ENCODE results near the gene ZFAND3. TPM values are rescaled to one million over a fixed set of nuclear protein-coding genes. Genes with fewer than 3 reads are reported as not detected.

The ZFAND3 gene
- polyA plus RNA-seq, 1 donor from 2014 or later, result 6.4 TPM

DNA sequence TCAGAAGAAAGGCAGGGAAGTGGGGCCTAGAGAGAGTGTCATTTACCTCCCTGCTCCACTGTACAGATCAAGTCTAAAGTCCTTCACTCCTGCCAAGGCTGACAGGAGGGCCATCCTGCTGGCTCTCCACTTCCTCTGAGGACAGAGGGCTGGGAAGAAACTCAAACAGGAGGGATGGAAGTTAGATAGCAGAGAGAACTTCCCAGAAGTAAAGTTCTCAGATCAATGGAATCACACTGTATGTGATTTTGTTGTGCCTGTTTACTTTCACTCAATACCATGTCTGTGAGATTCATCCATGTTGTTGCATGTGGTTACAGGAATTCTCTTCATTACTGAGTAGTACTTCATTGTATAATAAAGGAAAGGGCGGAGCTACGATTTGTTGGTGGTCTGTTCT lies 32.3 kb upstream of the ZFAND3 start:
- no peak overlapping the region for H3K4me3 Mint-ChIP-seq

DNA sequence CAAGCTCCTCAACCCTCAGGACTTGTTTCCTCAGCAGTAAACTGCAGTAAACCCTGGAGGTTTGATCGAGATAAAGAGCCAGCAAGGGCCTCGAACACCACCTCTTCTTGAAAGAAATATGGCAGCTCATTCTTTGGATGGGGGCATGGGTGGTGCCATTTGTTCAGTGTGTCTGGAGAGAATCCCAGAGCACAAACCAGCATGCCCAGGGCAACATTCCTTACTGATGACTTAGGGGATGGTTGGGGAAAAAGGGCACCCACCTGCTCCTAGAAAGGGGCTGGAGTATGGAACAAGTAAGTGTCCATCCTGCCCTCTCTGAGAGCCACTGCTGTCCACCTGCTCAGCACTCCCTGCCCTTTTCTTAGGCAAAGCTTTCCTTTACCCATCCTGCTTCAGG lies 31.3 kb upstream of the ZFAND3 start:
- peak overlapping the region in 1 of 3 donors; percentile 47 for H3K27ac Mint-ChIP-seq
- H3K27me3 Mint-ChIP-seq, result peaks cover 19% of the 10 kb centered on the region
- no peaks in the 10 kb centered on the region for H3K9me3 Mint-ChIP-seq
- peaks cover 8 to 12% (median 10%) of the 10 kb centered on the region in 3 donors for H3K4me1 Mint-ChIP-seq
- H3K36me3 Mint-ChIP-seq, result no peaks in the 10 kb centered on the region
- H3K4me3 Mint-ChIP-seq, result no peak overlapping the region

More for the DNA sequence above, 32.3 kb upstream of the ZFAND3 start:
- peaks cover 12 to 13% (median 12%) of the 10 kb centered on the region in 3 donors for H3K4me1 Mint-ChIP-seq
- peaks cover 23% of the 10 kb centered on the region for H3K27me3 Mint-ChIP-seq
- no peak overlapping the region for H3K27ac Mint-ChIP-seq
- no peaks in the 10 kb centered on the region for H3K36me3 Mint-ChIP-seq
- no peaks in the 10 kb centered on the region for H3K9me3 Mint-ChIP-seq

DNA sequence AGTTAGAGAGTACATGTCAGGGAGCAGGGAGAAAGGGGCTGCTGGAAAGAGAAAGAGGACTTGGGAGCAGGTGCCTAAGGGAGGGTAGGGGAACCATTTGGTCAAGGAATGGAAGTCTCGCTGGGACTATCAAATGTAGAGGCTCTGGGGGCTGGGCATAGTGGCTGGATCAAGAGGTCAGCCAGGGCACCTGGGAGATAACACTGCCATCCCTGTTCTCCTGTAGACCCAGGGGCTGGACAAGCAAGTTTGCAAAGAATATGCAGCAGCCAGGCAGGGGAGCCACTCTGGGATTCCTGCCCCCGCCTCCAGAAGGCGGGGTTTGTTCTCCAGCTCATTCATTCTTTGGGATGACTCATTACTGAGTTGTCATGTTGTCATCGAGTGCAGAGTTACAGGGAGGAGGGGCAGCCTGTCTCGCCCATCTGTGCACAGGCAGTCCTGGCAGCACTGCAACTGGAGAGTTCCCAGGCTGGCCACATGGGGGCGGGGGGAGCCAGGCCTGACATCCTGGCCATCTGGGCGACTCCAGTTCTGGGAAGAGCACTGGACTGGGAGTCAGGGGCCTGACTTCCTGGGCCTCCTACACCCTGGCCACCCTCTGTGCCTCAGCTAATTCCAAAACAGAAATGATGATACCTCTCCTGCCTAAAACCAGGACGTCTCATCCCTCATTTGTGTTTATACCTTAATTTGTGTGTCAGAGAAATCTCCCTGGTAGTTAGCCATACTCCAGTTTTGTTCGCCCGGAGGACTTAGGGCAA lies 28.2 kb upstream of the ZFAND3 start:
- peaks cover 2% of the 10 kb centered on the region for H3K27me3 Mint-ChIP-seq
- no peaks in the 10 kb centered on the region for H3K36me3 Mint-ChIP-seq
- peaks cover 0 to 3% (median 2%) of the 10 kb centered on the region in 3 donors for H3K4me1 Mint-ChIP-seq
- H3K9me3 Mint-ChIP-seq, result no peaks in the 10 kb centered on the region
- no peak overlapping the region for H3K4me3 Mint-ChIP-seq
- H3K27ac Mint-ChIP-seq, result no peak overlapping the region

DNA sequence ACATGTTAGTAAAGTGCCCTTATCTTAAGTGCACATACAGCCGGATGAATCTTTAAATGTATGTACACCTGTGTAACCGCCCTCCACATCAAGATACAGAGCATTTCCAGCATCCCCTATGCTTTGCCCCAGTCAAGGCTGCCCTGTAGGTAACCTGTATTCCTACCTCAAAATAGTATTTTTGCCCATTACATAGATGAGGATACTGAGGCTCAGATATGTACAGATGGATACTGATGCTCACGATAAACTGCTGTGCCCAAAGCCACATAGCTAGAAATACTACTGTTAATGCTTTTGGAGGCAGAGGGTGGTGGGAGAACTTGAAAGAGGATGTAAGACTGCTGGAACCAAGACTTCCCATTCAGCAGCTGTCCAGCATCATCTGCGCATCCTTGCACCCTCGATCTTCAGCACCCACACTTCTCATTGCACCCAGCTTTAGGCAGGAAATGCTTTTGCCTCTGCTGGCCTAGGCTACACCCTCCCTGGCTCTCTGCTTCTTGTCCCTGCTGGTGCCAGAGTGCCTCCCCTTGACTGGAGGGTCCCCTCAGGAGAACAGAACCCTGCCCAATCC lies 27.0 kb upstream of the ZFAND3 start:
- Mint-ChIP-seq H3K36me3 (no peaks in the 10 kb centered on the region), H3K27ac (peak overlapping the region in 1 of 3 donors; percentile 81), H3K4me3 (peak overlapping the region in 1 of 4 donors; percentile 15), H3K9me3 (no peaks in the 10 kb centered on the region), H3K27me3 (peaks cover 1% of the 10 kb centered on the region), H3K4me1 (peaks cover 0 to 3% (median 2%) of the 10 kb centered on the region in 3 donors)

DNA sequence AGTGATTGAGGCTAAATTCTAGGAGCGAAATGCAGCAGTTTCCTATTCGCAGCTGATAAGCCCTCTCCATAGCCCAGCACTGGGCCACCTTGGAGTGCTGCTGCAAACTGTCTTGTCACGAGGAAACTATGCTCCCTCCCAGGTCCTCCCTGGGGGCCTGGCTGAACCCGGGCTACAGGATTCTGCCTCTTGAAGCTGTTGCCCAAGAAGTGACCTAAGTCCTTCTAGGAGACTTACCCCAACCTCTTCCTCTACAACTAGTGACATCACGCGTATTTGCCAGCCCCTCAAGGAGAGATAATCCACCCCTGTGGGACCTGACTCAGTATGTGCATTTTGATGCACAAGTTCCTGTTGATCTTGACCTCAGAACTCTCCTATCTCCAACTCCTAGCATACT lies 26.5 kb upstream of the ZFAND3 start:
- Mint-ChIP-seq H3K4me3 (peak overlapping the region in 1 of 4 donors; percentile 15), H3K4me1 (peaks cover 0 to 3% (median 2%) of the 10 kb centered on the region in 3 donors), H3K27me3 (peaks cover 1% of the 10 kb centered on the region), H3K36me3 (no peaks in the 10 kb centered on the region), H3K27ac (no peak overlapping the region), H3K9me3 (no peaks in the 10 kb centered on the region)

DNA sequence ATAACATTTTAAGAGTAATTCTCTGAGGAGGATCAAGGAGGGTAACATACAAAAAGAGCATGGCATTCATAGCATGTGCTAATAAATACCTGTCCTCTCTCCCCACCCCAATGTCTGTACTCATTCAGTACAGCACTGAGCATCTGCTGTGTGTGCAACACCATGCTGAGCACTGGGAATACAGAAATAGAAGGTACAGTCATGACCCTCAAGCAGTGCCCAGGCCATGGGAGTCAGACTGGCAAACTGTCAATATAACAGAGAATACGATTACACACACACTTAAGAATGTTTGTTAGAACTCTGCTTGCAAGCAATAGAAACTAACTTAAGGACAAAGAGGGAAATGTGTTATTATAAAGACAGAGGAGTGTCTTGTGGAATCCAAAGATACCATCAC lies 24.7 kb upstream of the ZFAND3 start:
- Mint-ChIP-seq H3K27me3 (peaks cover 1% of the 10 kb centered on the region), H3K4me1 (peaks cover 0 to 3% (median 2%) of the 10 kb centered on the region in 3 donors), H3K4me3 (no peak overlapping the region), H3K9me3 (no peaks in the 10 kb centered on the region), H3K36me3 (no peaks in the 10 kb centered on the region), H3K27ac (no peak overlapping the region)

DNA sequence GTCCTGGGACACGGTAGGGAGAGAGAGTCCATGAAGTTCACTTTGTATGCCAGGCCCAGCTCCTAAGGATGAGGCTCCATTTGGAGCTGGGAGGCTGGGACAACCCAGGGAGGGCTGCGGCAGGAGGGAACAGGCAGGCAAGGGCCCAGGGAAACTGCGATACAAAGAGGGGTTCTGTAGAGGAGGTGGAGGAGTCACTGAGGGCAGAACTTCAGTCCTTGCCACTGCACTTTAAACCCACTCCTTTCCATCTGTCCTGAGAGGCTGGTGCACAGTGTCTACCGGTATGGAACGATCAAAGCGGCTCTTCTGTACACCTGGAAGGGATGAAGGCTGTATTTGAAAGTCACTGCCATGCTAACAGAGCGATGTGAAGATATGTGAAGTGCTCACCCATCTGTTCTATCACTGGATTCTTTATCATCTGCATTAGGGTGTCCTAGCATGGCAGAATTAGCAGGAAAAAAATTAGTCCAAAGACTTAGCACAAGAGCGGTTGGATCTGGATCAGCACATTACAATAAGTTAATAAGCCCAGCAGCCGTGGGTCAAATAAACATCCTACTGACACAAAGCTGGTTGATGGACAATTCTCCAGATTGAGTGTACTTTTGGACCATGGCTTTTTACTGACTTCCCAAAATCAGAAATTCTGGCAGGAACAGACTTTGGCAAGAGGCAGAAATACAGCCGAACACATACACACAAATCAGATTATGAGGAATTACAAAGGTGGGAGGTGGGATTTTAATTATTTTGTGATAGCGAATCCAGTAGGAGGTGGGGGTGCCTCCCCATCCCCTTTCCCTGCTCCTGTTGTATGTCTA lies 20.9 kb upstream of the ZFAND3 start:
- Mint-ChIP-seq H3K27ac (no peak overlapping the region), H3K27me3 (peaks cover 1% of the 10 kb centered on the region)

DNA sequence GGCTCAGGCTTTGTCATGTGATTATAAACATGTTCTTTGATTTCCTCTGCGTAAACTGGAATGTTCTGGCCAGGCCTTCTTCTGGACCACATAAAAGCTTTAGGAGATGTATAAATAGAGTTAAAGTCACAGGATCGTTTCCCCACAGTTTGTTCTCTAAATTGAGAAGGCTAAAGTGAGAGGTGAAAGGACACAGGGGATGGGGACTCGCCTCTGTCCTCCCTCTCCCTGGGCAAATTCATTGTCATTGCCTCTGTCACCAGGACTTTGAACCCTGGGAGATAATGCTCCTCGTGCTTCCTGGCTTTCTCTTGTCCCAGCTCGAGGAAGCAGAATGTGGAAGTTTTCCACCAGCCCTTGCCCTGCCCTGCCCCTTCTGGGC lies 20.3 kb upstream of the ZFAND3 start:
- H3K4me1 Mint-ChIP-seq, result peaks cover 0 to 2% (median 0%) of the 10 kb centered on the region in 3 donors
- H3K27ac Mint-ChIP-seq, result no peak overlapping the region
- H3K9me3 Mint-ChIP-seq, result no peaks in the 10 kb centered on the region
- H3K36me3 Mint-ChIP-seq, result no peaks in the 10 kb centered on the region
- peaks cover 1% of the 10 kb centered on the region for H3K27me3 Mint-ChIP-seq
- H3K4me3 Mint-ChIP-seq, result no peak overlapping the region

More for the DNA sequence above, 20.9 kb upstream of the ZFAND3 start:
- Mint-ChIP-seq H3K36me3 (no peaks in the 10 kb centered on the region), H3K4me1 (peaks cover 0 to 2% (median 0%) of the 10 kb centered on the region in 3 donors), H3K4me3 (no peak overlapping the region), H3K9me3 (no peaks in the 10 kb centered on the region)

DNA sequence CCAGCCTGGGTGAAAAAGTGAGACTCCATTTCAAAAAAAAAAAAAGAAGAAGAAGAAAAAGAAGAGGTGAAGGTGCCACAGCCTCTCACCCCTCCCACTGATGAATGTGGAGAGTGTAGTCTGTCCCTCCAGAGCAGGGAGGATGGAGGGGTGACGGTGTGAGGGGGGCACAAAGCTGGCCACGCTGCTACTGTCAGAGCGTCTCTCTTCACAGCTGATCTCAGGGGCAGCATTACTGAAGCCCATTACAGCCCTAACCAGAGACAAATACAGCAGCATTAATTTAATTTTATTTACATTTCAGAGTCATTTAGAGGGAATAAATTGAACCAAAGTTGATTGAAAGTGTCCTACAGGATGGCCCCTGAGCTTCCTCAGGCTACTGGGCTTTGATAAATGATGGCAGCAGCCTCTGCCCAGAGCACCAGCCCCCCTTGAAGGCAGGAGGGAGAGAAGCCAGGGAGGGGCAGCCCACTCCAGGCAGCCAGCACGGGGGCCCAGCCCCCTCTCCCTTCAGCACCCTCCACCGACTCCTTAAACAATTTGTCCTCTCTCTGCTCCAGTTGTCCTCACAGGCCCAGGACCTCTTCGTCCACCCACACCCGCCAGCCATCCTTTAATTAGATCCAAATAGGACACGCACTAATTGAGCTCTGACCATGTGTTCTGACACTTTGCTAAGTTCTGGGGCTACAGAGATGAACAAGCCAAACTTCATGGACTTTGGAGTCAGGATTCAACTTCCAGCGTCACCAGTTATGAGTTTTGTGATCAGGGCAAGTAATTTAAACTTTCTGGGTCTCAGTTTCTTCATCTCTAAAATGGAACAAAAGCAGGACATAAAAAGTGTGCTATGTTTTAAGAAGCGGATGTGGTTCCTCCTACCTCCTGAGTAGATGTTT lies 18.6 kb upstream of the ZFAND3 start:
- H3K4me3 Mint-ChIP-seq, result no peak overlapping the region

DNA sequence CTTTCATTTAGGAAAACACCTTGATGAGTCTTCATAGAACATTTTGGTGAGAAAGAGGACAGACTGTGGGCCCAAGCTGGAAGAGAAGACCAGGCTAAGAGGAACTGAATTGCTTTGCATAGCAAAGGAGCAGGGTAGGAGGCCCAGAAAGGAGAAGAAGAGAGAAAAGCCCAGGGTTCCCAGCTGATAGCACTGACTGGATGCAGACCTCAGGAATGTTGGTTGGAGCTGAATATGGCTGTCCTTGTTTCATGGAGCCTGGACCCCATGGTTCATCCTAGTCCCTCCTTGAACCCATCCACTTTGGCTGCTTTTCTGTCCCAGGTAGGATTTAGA lies 18.0 kb upstream of the ZFAND3 start:
- H3K4me1 Mint-ChIP-seq, result peaks cover 0 to 2% (median 0%) of the 10 kb centered on the region in 3 donors
- H3K27ac Mint-ChIP-seq, result no peak overlapping the region

More for the DNA sequence above, 18.6 kb upstream of the ZFAND3 start:
- Mint-ChIP-seq H3K27me3 (no peaks in the 10 kb centered on the region), H3K36me3 (no peaks in the 10 kb centered on the region), H3K4me1 (peaks cover 0 to 2% (median 0%) of the 10 kb centered on the region in 3 donors), H3K27ac (no peak overlapping the region), H3K9me3 (no peaks in the 10 kb centered on the region)

DNA sequence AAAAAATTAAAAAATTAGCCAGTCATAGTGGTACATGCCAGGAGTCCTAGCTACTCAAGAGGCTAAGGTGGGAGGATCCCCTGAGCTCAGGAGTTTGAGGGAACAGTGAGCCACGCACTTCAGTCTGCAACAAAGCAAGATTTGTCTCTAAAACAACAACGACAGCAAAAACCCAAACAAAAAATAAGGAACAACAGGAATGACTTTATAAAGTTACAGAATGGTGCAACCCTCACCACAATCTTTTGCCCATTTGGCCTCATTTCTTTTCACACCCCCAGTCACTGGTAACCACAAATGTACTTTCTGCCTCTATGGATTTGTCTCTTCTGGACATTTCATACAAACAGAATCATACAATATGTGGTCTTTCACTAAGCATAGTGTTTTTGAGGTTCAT lies 16.7 kb upstream of the ZFAND3 start:
- H3K27me3 Mint-ChIP-seq, result no peaks in the 10 kb centered on the region
- no peak overlapping the region for H3K4me3 Mint-ChIP-seq
- no peaks in the 10 kb centered on the region for H3K9me3 Mint-ChIP-seq
- peaks cover 0 to 2% (median 0%) of the 10 kb centered on the region in 3 donors for H3K4me1 Mint-ChIP-seq
- no peaks in the 10 kb centered on the region for H3K36me3 Mint-ChIP-seq
- no peak overlapping the region for H3K27ac Mint-ChIP-seq

More for the DNA sequence above, 18.0 kb upstream of the ZFAND3 start:
- H3K27me3 Mint-ChIP-seq, result no peaks in the 10 kb centered on the region
- no peaks in the 10 kb centered on the region for H3K9me3 Mint-ChIP-seq
- no peak overlapping the region for H3K4me3 Mint-ChIP-seq
- H3K36me3 Mint-ChIP-seq, result no peaks in the 10 kb centered on the region

DNA sequence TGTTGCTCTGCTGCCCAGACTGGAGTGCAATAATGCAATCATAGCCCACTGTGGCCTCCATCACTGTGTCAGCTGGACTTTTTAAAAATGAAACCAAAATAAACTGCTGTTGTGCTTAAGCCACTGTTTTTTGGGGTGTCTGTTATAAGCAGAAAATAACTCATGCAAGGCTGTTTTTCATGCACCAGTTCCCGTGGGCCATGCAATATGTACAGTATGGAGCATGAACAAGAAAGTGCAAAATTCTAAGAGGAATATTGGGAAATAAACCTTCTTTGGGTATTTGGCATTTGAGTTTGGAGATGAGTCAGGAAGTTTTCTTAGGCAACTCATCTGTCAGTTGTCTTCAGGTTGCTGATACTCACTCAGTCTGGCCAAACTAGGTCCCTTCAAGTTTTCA lies 14.9 kb upstream of the ZFAND3 start:
- peak overlapping the region in 1 of 3 donors; percentile 50 for H3K27ac Mint-ChIP-seq
- H3K9me3 Mint-ChIP-seq, result no peaks in the 10 kb centered on the region
- H3K27me3 Mint-ChIP-seq, result peaks cover 5% of the 10 kb centered on the region
- H3K4me1 Mint-ChIP-seq, result peaks cover 0 to 2% (median 0%) of the 10 kb centered on the region in 3 donors
- H3K36me3 Mint-ChIP-seq, result no peaks in the 10 kb centered on the region
- no peak overlapping the region for H3K4me3 Mint-ChIP-seq

DNA sequence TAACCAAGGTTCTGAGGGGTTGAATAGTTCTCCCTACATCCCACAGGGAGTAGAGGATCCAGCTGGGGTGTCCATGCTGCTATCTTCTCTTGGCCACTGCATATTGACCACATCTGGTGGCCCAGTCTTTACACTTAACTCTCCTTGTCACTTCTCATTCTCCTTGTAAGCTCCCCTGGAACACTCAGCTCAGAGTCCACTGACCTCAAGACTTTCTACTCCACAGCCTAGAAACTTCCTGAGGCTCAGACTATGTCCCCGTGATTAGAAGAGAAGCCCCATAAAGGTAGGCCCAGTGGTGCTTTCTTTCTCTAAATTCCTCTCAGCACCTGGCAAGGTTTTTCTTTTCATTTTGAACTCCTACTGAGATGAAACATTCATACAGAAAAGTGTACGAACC lies 13.3 kb upstream of the ZFAND3 start:
- no peaks in the 10 kb centered on the region for H3K9me3 Mint-ChIP-seq
- H3K36me3 Mint-ChIP-seq, result no peaks in the 10 kb centered on the region
- no peak overlapping the region for H3K27ac Mint-ChIP-seq
- no peak overlapping the region for H3K4me3 Mint-ChIP-seq
- peaks cover 0 to 2% (median 0%) of the 10 kb centered on the region in 3 donors for H3K4me1 Mint-ChIP-seq
- peaks cover 5% of the 10 kb centered on the region for H3K27me3 Mint-ChIP-seq

DNA sequence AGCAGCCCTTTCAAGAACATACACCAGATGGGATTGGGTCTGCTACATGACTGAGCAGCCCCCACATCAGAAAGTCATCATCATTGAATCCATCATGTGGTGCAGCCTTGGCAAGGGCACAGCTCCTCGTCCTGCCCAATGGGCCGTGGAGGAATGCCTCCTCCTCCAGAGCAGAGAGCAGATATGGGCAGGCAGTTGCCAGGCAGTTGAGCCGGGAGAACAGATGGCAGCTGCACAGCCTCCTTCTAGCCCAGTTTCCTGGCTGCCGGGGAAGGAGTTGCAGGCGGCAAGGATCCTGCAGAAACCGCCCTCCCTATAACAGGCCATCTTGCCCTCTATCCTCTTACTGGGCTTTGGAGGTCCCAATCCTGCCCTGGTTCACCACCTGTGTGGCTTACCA lies 11.9 kb upstream of the ZFAND3 start:
- H3K4me1 Mint-ChIP-seq, result no peaks in the 10 kb centered on the region
- H3K9me3 Mint-ChIP-seq, result no peaks in the 10 kb centered on the region
- H3K27ac Mint-ChIP-seq, result no peak overlapping the region
- no peaks in the 10 kb centered on the region for H3K36me3 Mint-ChIP-seq
- H3K27me3 Mint-ChIP-seq, result peaks cover 5% of the 10 kb centered on the region
- no peak overlapping the region for H3K4me3 Mint-ChIP-seq

Measured in IgD-negative memory B cell (primary cell).